GM12878 (cell line): ENCODE data around the gene PXDC1. TPM values are rescaled to one million over a fixed set of nuclear protein-coding genes. Genes with fewer than 3 reads are reported as not detected.

Experiments used
- ATAC-seq: fragments of 200-7000 bp; cut with Tn5 transposase; 3 replicates; pipeline ENCODE4 v1.9.1; 2020; ENCODE audit warnings: mild to moderate bottlenecking, moderate library complexity
- BruUV-seq: library from RNA; stranded (reverse); fragments of 400-500 nt; replicated peaks from 2 replicates; lab custom pipeline; 2021; lab: Mats Ljungman, UMichigan
- CTCF ChIA-PET: fragments of 300-600 bp; sonication (Branson Sonifier 250); formaldehyde crosslinking; extraction: SDS; loops from one replicate; lab custom pipeline; 2021; ENCODE audit warnings: inconsistent platforms; lab: Yijun Ruan, JAX
- POLR2A ChIA-PET: fragments of 350-600 bp; formaldehyde crosslinking; extraction: SDS; loops from one replicate; lab custom pipeline; 2021; ENCODE audit warnings: inconsistent platforms; lab: Charles Lee
- RAD21 ChIA-PET: fragments of 300-600 bp; sonication (Branson Sonifier 250); formaldehyde crosslinking; loops from one replicate; lab custom pipeline; 2023; ENCODE audit warnings: antibody characterized with exemption; ENCODE audit not compliant: unreplicated experiment; lab: Charles Lee
- SMC1A ChIA-PET: fragments of 300-600 bp; sonication (Branson Sonifier 250); formaldehyde crosslinking; loops from one replicate; lab custom pipeline; 2023; ENCODE audit not compliant: unreplicated experiment, uncharacterized antibody; lab: Charles Lee
- DNase-seq: peaks from one replicate; pipeline ENCODE4 v3.0.0-alpha.2; 2011; ENCODE audit warnings: low read depth, low spot score
- FAIRE-seq: peaks from 3 replicates; lab custom pipeline; 2011; peaks lifted over from hg19 to GRCh38; lab: Jason Lieb, UNC
- H2AFZ ChIP-seq: 2 replicates; pipeline ENCODE4 v1.6.0; 2011; ENCODE audit warnings: low read depth, low read length, control low read depth; ENCODE audit not compliant: control insufficient read depth
- H3K27ac ChIP-seq: 2 replicates; pipeline ENCODE4 v1.5.1; 2011; ENCODE audit warnings: control low read depth; ENCODE audit not compliant: control insufficient read depth, insufficient read depth
- H3K27me3 ChIP-seq, 2 experiments: replicated peaks in 1 of 2; 2 replicates each; pipeline versions ENCODE4 v1.6.0 to v1.6.1; 2011; ENCODE audit warnings: low read length in 1 of 2; ENCODE audit not compliant: control insufficient read depth in 2 of 2, insufficient read depth in 2 of 2
- H3K36me3 ChIP-seq, 2 experiments: 2 replicates each; pipeline ENCODE4 v1.5.1; 2011; ENCODE audit warnings: low read length in 1 of 2; ENCODE audit not compliant: control insufficient read depth in 2 of 2, insufficient read depth in 2 of 2
- H3K4me1 ChIP-seq: 2 replicates; pipeline ENCODE4 v1.6.1; 2011; ENCODE audit warnings: mild to moderate bottlenecking, low read length, moderate library complexity, mixed read lengths; ENCODE audit not compliant: control insufficient read depth, insufficient read depth
- H3K4me2 ChIP-seq: 2 replicates; pipeline ENCODE4 v1.6.0; 2011; ENCODE audit warnings: control low read depth; ENCODE audit not compliant: control insufficient read depth, insufficient read depth
- H3K4me3 ChIP-seq: fragments of 200-600 bp; sonication (generic); 2 replicates; pipeline ENCODE4 v1.5.1; 2016
- H3K79me2 ChIP-seq: 2 replicates; pipeline ENCODE4 v1.6.0; 2011; ENCODE audit warnings: low read length; ENCODE audit not compliant: control insufficient read depth, insufficient read depth
- H3K9ac ChIP-seq: 2 replicates; pipeline ENCODE4 v1.8.0; 2011; ENCODE audit warnings: low read length, control low read depth, mixed read lengths; ENCODE audit not compliant: control insufficient read depth, insufficient read depth
- H3K9me3 ChIP-seq: replicated peaks from 3 replicates; pipeline ENCODE4 v1.5.1; 2011; ENCODE audit warnings: mild to moderate bottlenecking, low read length; ENCODE audit not compliant: control insufficient read depth, insufficient read depth
- H4K20me1 ChIP-seq: 2 replicates; pipeline ENCODE4 v1.6.0; 2011; ENCODE audit not compliant: control insufficient read depth, insufficient read depth
- BACH1 ChIP-seq: fragments of 450-650 bp; IDR thresholded peaks from 2 replicates; pipeline ENCODE4 v1.6.1; 2017; ENCODE audit warnings: mild to moderate bottlenecking, borderline replicate concordance
- IRF5 ChIP-seq: fragments of 450-650 bp; IDR thresholded peaks from 2 replicates; pipeline ENCODE4 v1.6.1; 2017; ENCODE audit warnings: borderline replicate concordance
- NR2F1 ChIP-seq: fragments of 450-650 bp; conservative IDR thresholded peaks from 2 replicates; pipeline ENCODE4 v1.6.1; 2017; ENCODE audit warnings: mild to moderate bottlenecking
- WRNIP1 ChIP-seq: IDR thresholded peaks from 2 replicates; pipeline ENCODE4 v1.6.1; 2011; ENCODE audit warnings: low read depth, low read length, improper control_type of control experiment, borderline replicate concordance
- WGBS: methylation state at CpG from one replicate; pipeline ENCODE4 v1.1.6; 2016; ENCODE audit warnings: low lambda C conversion rate; ENCODE audit not compliant: insufficient replicate concordance, insufficient coverage; ENCODE audit errors: missing lambda C conversion rate; 5-methylcytosine and 5-hydroxymethylcytosine counted together
- in situ Hi-C: fragments of 300-500 bp; cut with MboI; formaldehyde crosslinking; loops from 9 replicates; pipeline ENCODE4 v1.14.3; 2018; ENCODE audit warnings: mixed read lengths
- intact Hi-C: fragments of 100-400 bp; cut with micrococcal nuclease; formaldehyde crosslinking; loops from one replicate; pipeline ENCODE4 v1.14.2; 2022; ENCODE audit not compliant: unreplicated experiment
- polyA plus RNA-seq, 11 experiments: library from polyadenylated mRNA; depleted of rRNA in 4 of 11; unstranded in 6 of 11; stranded (reverse) in 5 of 11; fragments of >200 nt; fragmentation: Nextera tagmentation in 4 of 11; fragmentation: Illumina TruSeq in 1 of 11; extraction: Ambion mirVana in 4 of 11; extraction: Trizol in 1 of 11; gene quantifications; 1 replicate in 1 of 11; 2 replicates in 10 of 11; pipeline versions ENCODE4 v1.2.1 to v1.2.3, GENCODE V29; 2011 to 2016; ENCODE audit warnings: inconsistent platforms in 2 of 11, missing spikeins in 2 of 11, low read depth in 1 of 11
- total RNA-seq, 4 experiments: library from RNA; depleted of rRNA in 3 of 4; stranded (reverse); fragments of >200 nt in 3 of 4; fragmentation: Illumina TruSeq in 1 of 4; extraction: Trizol in 1 of 4; gene quantifications; 2 replicates each; pipeline versions ENCODE4 v1.2.1 to v1.2.3, GENCODE V29; 2013 to 2021

PXDC1 gene
- total and polyA plus RNA-seq, 10 of the 15 experiments (the other 5 are each of a cell fraction or from before 2014, with no cell fraction given) = 0.03 to 0.72 (median 0.32) TPM; not detected in 2

- H3K27ac ChIP-seq = no peak overlapping the region
- H3K9me3 ChIP-seq = no peaks in the 10 kb centered on the region; the same call in 2 of the 3 replicates
- SMC1A ChIA-PET = interaction anchor here (0.6 to 1.4 kb wide), 7 partner anchors 51 to 464 kb away, joined by 3 to 4 read pairs (median 3); no protein-coding TSS in a partner anchor
- no peak overlapping the region for H3K4me2 ChIP-seq
- in situ Hi-C loops = loop anchor here (5.0 kb wide), 2 partner anchors 242 to 412 kb away; no protein-coding TSS in a partner anchor
- no peak for DNase-seq
- H3K4me3 ChIP-seq = no peak overlapping the region
- FAIRE-seq = no peak
- no peak for ATAC-seq
- no TSS peak for BruUV-seq
- POLR2A ChIA-PET = interaction anchor here (0.6 kb wide), 1 partner anchor 89 kb away, joined by 3 read pairs; no protein-coding TSS in a partner anchor
- no peaks in the 10 kb centered on the region for H3K36me3 ChIP-seq
- TF ChIP-seq IRF5 (no peak), WRNIP1 (no peak), NR2F1 (no peak), BACH1 (no peak)
- peaks cover 8% of the 10 kb centered on the region for H3K4me1 ChIP-seq
- H3K9ac ChIP-seq = no peak overlapping the region
- H4K20me1 ChIP-seq = no peaks in the 10 kb centered on the region
- intact Hi-C loops = loop anchor here (5.0 to 10.0 kb wide), 2 partner anchors 107 to 469 kb away; no protein-coding TSS in a partner anchor
- H2AFZ ChIP-seq = peak overlapping the region; percentile 1; the same call in 1 of the 2 replicates
- WGBS = 52% methylated on average over 4 of the region's 4 CpGs
- H3K79me2 ChIP-seq = no peaks in the 10 kb centered on the region
- RAD21 ChIA-PET = interaction anchor here (0.5 to 1.7 kb wide), 6 partner anchors 68 to 410 kb away, joined by 3 to 9 read pairs (median 5); no protein-coding TSS in a partner anchor
- peaks cover 8 to 10% of the 10 kb centered on the region in 2 experiments; a peak in 3 of 4 replicates for H3K27me3 ChIP-seq
- CTCF ChIA-PET = interaction anchor here (0.5 to 2.4 kb wide), 16 partner anchors 9 to 409 kb away, joined by 3 to 13 read pairs (median 4); partner anchors contain the start of gene FAM50B
Measured at GRCh38 chr6:3745566-3746118, 5.9 kb downstream of the PXDC1 start.
